ENCODE data around the gene CCRL2. TPM values are rescaled to one million over a fixed set of nuclear protein-coding genes. Genes with fewer than 3 reads are reported as not detected.
"Not testable (repeated sequence)": the region's sequence is repeated elsewhere in the genome, so short reads cannot be mapped to it uniquely, and the experiment has no call there.

Gene CCRL2
- total RNA-seq, 1 donor from 2014 or later: not detected

- no peak overlapping the region for H3K27ac ChIP-seq
- no peaks in the 10 kb centered on the region for H3K27me3 ChIP-seq
- no peaks in the 10 kb centered on the region for H3K4me1 ChIP-seq
- no peak overlapping the region for H3K4me3 ChIP-seq
- TF ChIP-seq CTCF (IDR thresholded peaks at IDR 0.05): no peak
- no peaks in the 10 kb centered on the region for H3K9me3 ChIP-seq
- no peak for DNase-seq (ENCODE audit: low spot score in 2 of 2)
- H3K36me3 ChIP-seq: no peaks in the 10 kb centered on the region
- intact Hi-C loops (cut with DNase I): no loop called here
These were observed 22.2 kb downstream of the CCRL2 start for GRCh38 chr3:46429250-46429649.

GRCh38 chr3:46429671-46430070 lies 22.6 kb downstream of the CCRL2 start:
- H3K27ac ChIP-seq: no peak overlapping the region
- no peaks in the 10 kb centered on the region for H3K27me3 ChIP-seq
- TF ChIP-seq CTCF (IDR thresholded peaks at IDR 0.05): no peak
- H3K4me1 ChIP-seq: no peaks in the 10 kb centered on the region
- intact Hi-C loops (cut with DNase I): no loop called here
- H3K9me3 ChIP-seq: no peaks in the 10 kb centered on the region
- no peak for DNase-seq (ENCODE audit: low spot score in 2 of 2)
- H3K36me3 ChIP-seq: no peaks in the 10 kb centered on the region
- no peak overlapping the region for H3K4me3 ChIP-seq

- H3K4me1 ChIP-seq; H3K4me3 ChIP-seq; intact Hi-C loops (cut with DNase I); DNase-seq (ENCODE audit: low spot score in 2 of 2); H3K27ac ChIP-seq; H3K9me3 ChIP-seq; H3K27me3 ChIP-seq; H3K36me3 ChIP-seq: not testable (repeated sequence)
These were observed 23.8 kb downstream of the CCRL2 start for GRCh38 chr3:46430879-46431278.

- H3K27ac ChIP-seq; H3K36me3 ChIP-seq; DNase-seq (ENCODE audit: low spot score in 2 of 2); H3K27me3 ChIP-seq; H3K4me3 ChIP-seq; H3K9me3 ChIP-seq; intact Hi-C loops (cut with DNase I); H3K4me1 ChIP-seq: not testable (repeated sequence)
These were observed 24.8 kb downstream of the CCRL2 start for GRCh38 chr3:46431905-46432304.

- DNase-seq (ENCODE audit: low spot score in 2 of 2); H3K4me1 ChIP-seq; H3K36me3 ChIP-seq; intact Hi-C loops (cut with DNase I); H3K27ac ChIP-seq; H3K9me3 ChIP-seq; H3K4me3 ChIP-seq; H3K27me3 ChIP-seq: not testable (repeated sequence)
These were observed 26.1 kb downstream of the CCRL2 start for GRCh38 chr3:46433118-46433517.

- no peak overlapping the region for H3K27ac ChIP-seq
- no peaks in the 10 kb centered on the region for H3K27me3 ChIP-seq
- no peaks in the 10 kb centered on the region for H3K36me3 ChIP-seq
- no peak for DNase-seq (ENCODE audit: low spot score in 2 of 2)
- H3K4me1 ChIP-seq: no peaks in the 10 kb centered on the region
- TF ChIP-seq CTCF (IDR thresholded peaks at IDR 0.05): no peak
- H3K4me3 ChIP-seq: no peak overlapping the region
- intact Hi-C loops (cut with DNase I): no loop called here
- no peaks in the 10 kb centered on the region for H3K9me3 ChIP-seq
These were observed 26.8 kb downstream of the CCRL2 start for GRCh38 chr3:46433841-46434240.

- Histone ChIP-seq H3K27ac (no peak overlapping the region), H3K27me3 (no peaks in the 10 kb centered on the region), H3K4me1 (no peaks in the 10 kb centered on the region), H3K9me3 (no peaks in the 10 kb centered on the region), H3K36me3 (no peaks in the 10 kb centered on the region), H3K4me3 (no peak overlapping the region)
- no peak for TF ChIP-seq CTCF (IDR thresholded peaks at IDR 0.05)
- DNase-seq (ENCODE audit: low spot score in 2 of 2): no peak
- intact Hi-C loops (cut with DNase I): no loop called here
These were observed 28.1 kb downstream of the CCRL2 start for GRCh38 chr3:46435081-46435726.

Data from ascending aorta (tissue), 2 donors.